Nephron (organoid): ENCODE results near the gene TBC1D13.

Source experiments
- H3K27ac Mint-ChIP-seq, 3 experiments: 2 replicates each; pipeline ENCODE4 v1.8.0; 2020; ENCODE audit warnings: mixed read lengths in 3 of 3, mild to moderate bottlenecking in 2 of 3, moderate library complexity in 1 of 3
- H3K27me3 Mint-ChIP-seq: 2 replicates; pipeline ENCODE4 v1.8.0; 2021; ENCODE audit warnings: low read depth, mild to moderate bottlenecking, moderate library complexity, mixed read lengths
- H3K36me3 Mint-ChIP-seq: 2 replicates; pipeline ENCODE4 v1.8.0; 2020; ENCODE audit warnings: low read depth, mixed read lengths
- H3K4me1 Mint-ChIP-seq: 2 replicates; pipeline ENCODE4 v1.8.0; 2020; ENCODE audit warnings: mixed read lengths
- H3K4me3 Mint-ChIP-seq, 3 experiments: 2 replicates each; pipeline ENCODE4 v1.8.0; 2020; ENCODE audit warnings: mild to moderate bottlenecking in 3 of 3, mixed read lengths in 3 of 3, moderate library complexity in 2 of 3
- H3K9me3 Mint-ChIP-seq: 2 replicates; pipeline ENCODE4 v1.8.0; 2020; ENCODE audit warnings: mixed read lengths
- TF ChIP-seq, protein P1 (sequence below), 3 experiments: fragments of 200-600 bp; sonication (generic); IDR thresholded peaks; one replicate each; pipeline ENCODE4 v1.5.0; 2021; ENCODE audit warnings: antibody characterized with exemption in 3 of 3; ENCODE audit not compliant: unreplicated experiment in 3 of 3

The TBC1D13 gene

DNA sequence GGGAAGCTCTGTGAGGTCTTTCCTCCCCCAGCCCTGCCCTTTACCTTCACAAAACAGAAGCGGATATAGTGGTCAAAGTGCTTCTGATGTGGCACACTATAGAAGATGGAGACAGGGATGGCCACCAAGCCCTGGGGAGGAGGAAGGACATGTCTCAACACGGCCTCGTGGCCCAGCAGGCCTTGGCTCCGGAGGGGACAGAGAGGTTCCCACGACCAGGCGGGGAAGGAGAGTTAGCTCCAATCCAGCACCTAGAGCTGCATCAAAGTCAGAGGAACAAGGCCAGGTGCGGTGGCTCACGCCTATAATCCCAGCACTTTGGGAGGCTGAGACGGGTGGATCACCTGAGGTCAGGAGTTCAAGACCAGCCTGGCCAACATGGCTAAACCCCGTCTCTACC, 46.6 kb downstream of the TBC1D13 start:
- H3K36me3 Mint-ChIP-seq: peaks cover 16% of the 10 kb centered on the region
- H3K9me3 Mint-ChIP-seq: no peaks in the 10 kb centered on the region
- no peak overlapping the region for H3K27ac Mint-ChIP-seq
- no peaks in the 10 kb centered on the region for H3K27me3 Mint-ChIP-seq
- peaks cover 20% of the 10 kb centered on the region for H3K4me1 Mint-ChIP-seq
- TF ChIP-seq, protein P1, sequence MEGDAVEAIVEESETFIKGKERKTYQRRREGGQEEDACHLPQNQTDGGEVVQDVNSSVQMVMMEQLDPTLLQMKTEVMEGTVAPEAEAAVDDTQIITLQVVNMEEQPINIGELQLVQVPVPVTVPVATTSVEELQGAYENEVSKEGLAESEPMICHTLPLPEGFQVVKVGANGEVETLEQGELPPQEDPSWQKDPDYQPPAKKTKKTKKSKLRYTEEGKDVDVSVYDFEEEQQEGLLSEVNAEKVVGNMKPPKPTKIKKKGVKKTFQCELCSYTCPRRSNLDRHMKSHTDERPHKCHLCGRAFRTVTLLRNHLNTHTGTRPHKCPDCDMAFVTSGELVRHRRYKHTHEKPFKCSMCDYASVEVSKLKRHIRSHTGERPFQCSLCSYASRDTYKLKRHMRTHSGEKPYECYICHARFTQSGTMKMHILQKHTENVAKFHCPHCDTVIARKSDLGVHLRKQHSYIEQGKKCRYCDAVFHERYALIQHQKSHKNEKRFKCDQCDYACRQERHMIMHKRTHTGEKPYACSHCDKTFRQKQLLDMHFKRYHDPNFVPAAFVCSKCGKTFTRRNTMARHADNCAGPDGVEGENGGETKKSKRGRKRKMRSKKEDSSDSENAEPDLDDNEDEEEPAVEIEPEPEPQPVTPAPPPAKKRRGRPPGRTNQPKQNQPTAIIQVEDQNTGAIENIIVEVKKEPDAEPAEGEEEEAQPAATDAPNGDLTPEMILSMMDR (IDR thresholded peaks at IDR 0.05; ENCODE audit: unreplicated experiment in 3 of 3): no peak
- peak overlapping the region in 1 of 3 experiments; percentile 28 for H3K4me3 Mint-ChIP-seq

DNA sequence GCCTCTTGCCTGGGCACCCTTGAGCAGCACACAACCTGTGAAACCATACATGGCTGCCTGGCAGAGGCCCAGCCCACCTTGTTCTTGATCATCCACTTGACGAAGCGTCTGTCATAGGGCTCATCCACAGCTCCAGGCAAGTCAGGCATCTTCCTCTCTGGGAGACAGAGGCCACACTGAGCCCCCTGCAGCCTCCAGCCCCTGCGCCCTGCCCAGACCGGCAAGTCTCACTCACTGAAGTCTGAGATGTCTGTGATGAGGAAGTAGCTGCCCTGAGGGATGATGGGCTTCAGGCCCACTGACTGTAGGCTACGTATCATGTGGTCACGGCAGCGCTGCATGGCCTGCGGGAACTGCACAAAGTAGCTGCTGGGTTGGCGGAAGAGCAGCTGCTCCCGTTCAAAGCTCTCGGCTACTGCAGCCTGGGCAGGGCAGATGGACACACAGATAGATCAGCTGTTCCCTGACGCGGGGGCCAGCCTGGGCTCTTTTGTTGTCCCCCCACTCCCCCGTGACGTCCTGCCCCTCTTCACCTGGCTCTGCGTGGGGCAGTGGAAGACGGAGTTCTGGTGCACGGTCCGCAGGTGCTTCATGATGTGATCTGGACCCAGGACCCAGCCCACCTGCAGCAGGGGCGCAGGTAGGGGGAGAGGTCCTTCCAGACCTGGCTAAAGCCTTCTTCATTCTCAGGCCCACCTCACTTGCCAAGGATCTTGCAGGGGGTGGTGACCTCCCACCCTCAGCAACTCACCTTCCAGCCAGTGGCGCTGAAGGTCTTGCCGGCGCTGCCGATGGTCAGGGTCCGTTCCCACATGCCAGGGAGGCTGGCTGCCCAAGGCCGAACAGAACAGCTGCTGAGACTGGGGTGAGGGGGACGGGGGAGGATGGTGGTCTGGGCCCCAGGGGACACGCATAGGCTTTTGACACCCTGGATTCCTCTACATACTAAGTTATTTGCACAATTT, 48.5 kb downstream of the TBC1D13 start:
- Mint-ChIP-seq H3K4me1 (peaks cover 10% of the 10 kb centered on the region), H3K36me3 (peaks cover 12% of the 10 kb centered on the region), H3K27me3 (no peaks in the 10 kb centered on the region), H3K4me3 (peak overlapping the region in 1 of 3 experiments; percentile 19), H3K27ac (no peak overlapping the region), H3K9me3 (no peaks in the 10 kb centered on the region)
- TF ChIP-seq, protein P1 (IDR thresholded peaks at IDR 0.05; ENCODE audit: unreplicated experiment in 3 of 3): no peak

DNA sequence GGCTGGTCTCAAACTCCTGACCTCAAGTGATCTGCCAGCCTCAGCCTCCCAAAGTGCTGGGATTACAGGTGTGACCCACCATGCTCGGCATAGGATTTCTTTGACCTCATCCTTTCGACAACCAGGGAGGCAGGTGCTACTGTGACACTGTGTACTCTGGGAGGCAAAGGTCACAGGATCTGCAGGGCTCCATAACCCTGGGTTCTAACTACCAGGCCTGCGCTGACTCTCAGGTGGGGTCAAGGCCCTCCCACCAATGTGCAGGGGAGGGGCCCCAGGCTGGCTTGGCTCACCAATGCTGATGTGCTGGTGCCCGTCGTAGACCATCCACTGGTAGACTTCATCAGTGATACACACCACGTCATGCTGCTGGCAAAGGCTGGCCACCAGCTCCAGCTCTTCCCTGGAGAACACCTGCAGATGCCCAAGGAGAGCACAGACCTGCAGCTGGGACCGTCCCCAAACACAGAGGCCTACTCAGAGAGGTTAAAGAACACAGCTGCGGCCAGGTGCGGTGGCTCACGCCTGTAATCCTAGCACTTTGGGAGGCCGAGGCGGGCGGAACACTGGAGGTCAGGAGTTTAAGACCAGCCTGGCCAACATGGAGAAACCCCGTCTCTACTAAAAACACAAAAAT, 49.6 kb downstream of the TBC1D13 start:
- no peaks in the 10 kb centered on the region for H3K27me3 Mint-ChIP-seq

DNA sequence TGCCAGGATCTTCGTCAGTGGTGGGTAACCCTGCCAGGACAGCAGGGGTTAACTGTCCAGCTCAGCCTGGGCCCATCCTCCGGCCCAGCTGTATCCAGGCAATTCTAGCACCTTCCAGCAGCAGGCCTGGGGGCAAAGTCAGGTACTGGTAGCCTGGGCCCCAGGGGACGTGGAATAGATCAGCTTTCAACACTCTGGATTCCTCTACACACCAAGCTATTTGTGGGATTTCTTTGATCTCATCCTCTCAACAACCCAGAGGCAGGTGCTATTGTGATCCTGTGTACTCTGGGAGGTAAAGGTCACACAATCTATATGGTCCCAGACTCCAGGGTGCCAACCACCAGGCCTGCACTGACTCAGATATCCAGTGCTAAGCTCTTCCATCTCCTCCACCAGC, 51.3 kb downstream of the TBC1D13 start:
- H3K4me3 Mint-ChIP-seq: no peak overlapping the region
- TF ChIP-seq, protein P1 (IDR thresholded peaks at IDR 0.05; ENCODE audit: unreplicated experiment in 3 of 3): no peak
- no peak overlapping the region for H3K27ac Mint-ChIP-seq
- peaks cover 10% of the 10 kb centered on the region for H3K4me1 Mint-ChIP-seq
- no peaks in the 10 kb centered on the region for H3K27me3 Mint-ChIP-seq
- no peaks in the 10 kb centered on the region for H3K9me3 Mint-ChIP-seq
- peaks cover 15% of the 10 kb centered on the region for H3K36me3 Mint-ChIP-seq

More for the DNA sequence above, 49.6 kb downstream of the TBC1D13 start:
- Mint-ChIP-seq H3K27ac (no peak overlapping the region), H3K36me3 (peaks cover 12% of the 10 kb centered on the region), H3K4me3 (no peak overlapping the region), H3K4me1 (peaks cover 10% of the 10 kb centered on the region), H3K9me3 (no peaks in the 10 kb centered on the region)
- TF ChIP-seq, protein P1 (IDR thresholded peaks at IDR 0.05; ENCODE audit: unreplicated experiment in 3 of 3): no peak

DNA sequence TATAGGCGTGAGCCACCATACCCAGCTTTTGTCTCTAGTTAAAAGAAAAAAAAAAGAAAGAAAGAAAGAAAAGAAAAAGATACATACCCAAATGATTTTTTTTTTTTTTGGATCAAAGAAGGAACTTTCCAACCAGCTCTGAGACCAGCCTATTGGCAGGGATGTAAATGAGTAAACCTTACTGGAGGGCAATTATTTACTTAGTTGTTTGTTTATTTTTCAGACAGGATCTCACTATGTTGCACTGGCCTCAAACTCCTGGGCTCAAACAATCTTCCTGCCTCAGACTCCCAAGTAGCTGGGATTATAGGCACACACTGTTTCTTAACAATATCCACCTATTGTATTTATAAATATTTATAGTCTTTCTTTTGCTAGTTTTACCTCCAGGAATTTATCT, 53.5 kb downstream of the TBC1D13 start:
- H3K36me3 Mint-ChIP-seq: peaks cover 14% of the 10 kb centered on the region
- TF ChIP-seq, protein P1 (IDR thresholded peaks at IDR 0.05; ENCODE audit: unreplicated experiment in 3 of 3): no peak
- H3K4me1 Mint-ChIP-seq: peaks cover 18% of the 10 kb centered on the region
- H3K4me3 Mint-ChIP-seq: no peak overlapping the region
- no peaks in the 10 kb centered on the region for H3K9me3 Mint-ChIP-seq
- no peak overlapping the region for H3K27ac Mint-ChIP-seq
- no peaks in the 10 kb centered on the region for H3K27me3 Mint-ChIP-seq
